CD4-positive, CD25-positive, alpha-beta regulatory T cell (primary cell): ENCODE measurements around the gene OR4A5. TPM values are rescaled to one million over a fixed set of nuclear protein-coding genes. Genes with fewer than 3 reads are reported as not detected.
"Not testable (repeated sequence)": the region's sequence is repeated elsewhere in the genome, so short reads cannot be mapped to it uniquely, and the experiment has no call there.

Source experiments
- ATAC-seq, 2 donors: fragments of 150-1000 bp; cut with Tn5 transposase; one replicate each; pipeline ENCODE4 v1.10.0; 2021; ENCODE audit warnings: low read depth in 2 of 2, moderate number of reproducible peaks in 2 of 2, moderate library complexity in 1 of 2
- DNase-seq, 3 donors: peaks; one replicate each; pipeline versions ENCODE4 v3.0.0 to v3.0.0-alpha.2; 2012 to 2022; ENCODE audit warnings: mixed read lengths in 1 of 3
- H3K27ac ChIP-seq: one replicate; pipeline ENCODE4 v1.7.0; 2013; ENCODE audit warnings: mild to moderate bottlenecking, low read length; ENCODE audit not compliant: insufficient read depth, poor library complexity, severe bottlenecking
- H3K27me3 ChIP-seq: one replicate; pipeline ENCODE4 v1.7.0; 2013; ENCODE audit warnings: low read length; ENCODE audit not compliant: control insufficient read depth, insufficient read depth
- H3K36me3 ChIP-seq: one replicate; pipeline ENCODE4 v1.7.0; 2013; ENCODE audit warnings: mild to moderate bottlenecking, low read length, moderate library complexity; ENCODE audit not compliant: control insufficient read depth, insufficient read depth
- H3K4me1 ChIP-seq: 2 replicates; pipeline ENCODE4 v1.7.0; 2013; ENCODE audit warnings: mild to moderate bottlenecking, low read length; ENCODE audit not compliant: insufficient read depth, control insufficient read depth, poor library complexity, severe bottlenecking
- H3K4me3 ChIP-seq: one replicate; pipeline ENCODE4 v1.7.0; 2013; ENCODE audit warnings: low read depth, mild to moderate bottlenecking, low read length, moderate library complexity
- H3K9me3 ChIP-seq, 2 experiments: 1 replicate in 1 of 2; 2 replicates in 1 of 2; pipeline ENCODE4 v1.7.0; 2013; ENCODE audit warnings: low read length in 2 of 2, mild to moderate bottlenecking in 1 of 2, moderate library complexity in 1 of 2; ENCODE audit not compliant: control insufficient read depth in 2 of 2
- H3K27ac Mint-ChIP-seq, 3 donors: one replicate each; pipeline ENCODE4 v1.8.0; 2020 to 2022; ENCODE audit warnings: mild to moderate bottlenecking in 3 of 3, mixed read lengths in 3 of 3, moderate library complexity in 2 of 3
- H3K27me3 Mint-ChIP-seq: one replicate; pipeline ENCODE4 v1.8.0; 2022; ENCODE audit warnings: mild to moderate bottlenecking, mixed read lengths
- H3K36me3 Mint-ChIP-seq: one replicate; pipeline ENCODE4 v1.8.0; 2020; ENCODE audit warnings: mixed read lengths
- H3K4me1 Mint-ChIP-seq, 4 donors: one replicate each; pipeline ENCODE4 v1.8.0; 2020 to 2022; ENCODE audit warnings: mixed read lengths in 4 of 4, mild to moderate bottlenecking in 1 of 4
- H3K4me3 Mint-ChIP-seq, 4 donors: one replicate each; pipeline ENCODE4 v1.8.0; 2020 to 2022; ENCODE audit warnings: mild to moderate bottlenecking in 4 of 4, mixed read lengths in 4 of 4, moderate library complexity in 3 of 4
- H3K9me3 Mint-ChIP-seq, 7 donors: one replicate each; pipeline ENCODE4 v1.8.0; 2020 to 2022; ENCODE audit warnings: mixed read lengths in 7 of 7, mild to moderate bottlenecking in 3 of 7, moderate library complexity in 2 of 7
- polyA plus RNA-seq, 4 donors: library from polyadenylated mRNA; unstranded; fragments of 300-500 nt; fragmentation: Illumina TruSeq; gene quantifications; one replicate each; pipeline ENCODE4 v1.2.3, GENCODE V29; 2021
- total RNA-seq: library from RNA; stranded (reverse); gene quantifications from one replicate; pipeline ENCODE4 v1.2.3, GENCODE V29; 2022

OR4A5 gene
- total RNA-seq (not detected), polyA plus RNA-seq (not detected)

- DNase-seq, H3K27me3 ChIP-seq, H3K4me1 Mint-ChIP-seq, ATAC-seq, H3K4me1 ChIP-seq, H3K27ac Mint-ChIP-seq, H3K36me3 ChIP-seq, H3K4me3 ChIP-seq, H3K9me3 ChIP-seq, H3K27me3 Mint-ChIP-seq, H3K4me3 Mint-ChIP-seq, H3K27ac ChIP-seq, H3K36me3 Mint-ChIP-seq: not testable (repeated sequence)
- peaks cover 7 to 32% (median 16%) of the 10 kb centered on the region in 7 donors for H3K9me3 Mint-ChIP-seq
These were observed at the start of gene OR4A5 for GRCh38 chr11:54706532-54706931. Gene OR4A5, plus strand, starts transcription at chr11:54706832. Its CDS starts 53 bp downstream, at chr11:54706885.

DNA sequence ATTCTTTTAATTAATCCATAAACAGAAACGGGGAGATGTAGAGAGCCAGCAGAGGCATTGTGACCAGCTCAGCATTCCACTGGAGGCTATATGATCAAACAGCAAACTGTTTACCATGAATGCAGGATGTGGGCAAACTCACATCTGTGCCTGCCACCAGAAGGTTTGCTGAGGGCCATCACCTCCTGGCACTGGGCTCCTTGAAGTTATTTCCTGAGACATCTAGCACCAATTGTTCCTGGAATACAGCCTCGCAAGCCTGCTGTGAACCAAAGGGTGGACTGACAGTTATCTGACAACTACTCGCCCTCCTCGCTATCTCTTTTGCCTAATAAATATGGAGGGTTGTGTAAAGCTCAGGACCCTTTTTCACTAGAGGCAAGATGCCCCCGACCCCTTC, 13.5 kb downstream of the OR4A5 start:
- not testable (repeated sequence) for H3K27ac Mint-ChIP-seq, H3K4me3 ChIP-seq, H3K36me3 ChIP-seq, H3K27me3 ChIP-seq, ATAC-seq, H3K27ac ChIP-seq, H3K4me1 Mint-ChIP-seq, H3K36me3 Mint-ChIP-seq, DNase-seq, H3K4me3 Mint-ChIP-seq, H3K9me3 ChIP-seq, H3K4me1 ChIP-seq, H3K27me3 Mint-ChIP-seq
- H3K9me3 Mint-ChIP-seq, result peaks cover 0 to 30% (median 6%) of the 10 kb centered on the region in 7 donors

Other genes starting within 250 kb of the OR4A5 start
- gene OR4C46, start 102.8 kb upstream of the OR4A5 start, total RNA-seq, result not detected
- not detected for gene OR4C46, start 102.8 kb upstream of the OR4A5 start, polyA plus RNA-seq